Activated naive CD8-positive, alpha-beta T cell treated with anti-CD3 and anti-CD28 coated beads for 36 hours (primary cell): ENCODE measurements around the gene ROCK1. TPM values are rescaled to one million over a fixed set of nuclear protein-coding genes. Genes with fewer than 3 reads are reported as not detected.
A peak's percentile ranks its signal among the peaks of the same experiment; 100 is the strongest.
"Not testable (repeated sequence)": the region's sequence is repeated elsewhere in the genome, so short reads cannot be mapped to it uniquely, and the experiment has no call there.

Source experiments
- DNase-seq: peaks from one replicate; pipeline ENCODE4 v3.0.0; 2021
- H3K27ac Mint-ChIP-seq: one replicate; pipeline ENCODE4 v1.8.0; 2022; ENCODE audit warnings: mild to moderate bottlenecking, moderate library complexity, mixed read lengths
- H3K27me3 Mint-ChIP-seq: one replicate; pipeline ENCODE4 v1.8.0; 2022; ENCODE audit warnings: mild to moderate bottlenecking, mixed read lengths
- H3K36me3 Mint-ChIP-seq: one replicate; pipeline ENCODE4 v1.8.0; 2021; ENCODE audit warnings: mild to moderate bottlenecking, mixed read lengths
- H3K4me1 Mint-ChIP-seq: one replicate; pipeline ENCODE4 v1.8.0; 2021; ENCODE audit warnings: mixed read lengths
- H3K4me3 Mint-ChIP-seq: one replicate; pipeline ENCODE4 v1.8.0; 2022; ENCODE audit warnings: mild to moderate bottlenecking, moderate library complexity, mixed read lengths
- H3K9me3 Mint-ChIP-seq: one replicate; pipeline ENCODE4 v1.8.0; 2022; ENCODE audit warnings: mixed read lengths
- total RNA-seq, 2 experiments: library from RNA; stranded (reverse); gene quantifications; one replicate each; pipeline ENCODE4 v1.2.3, GENCODE V29; 2021

Gene ROCK1
- 10 to 100 TPM; 47.1 to 48.0 TPM for total RNA-seq

GRCh38 chr18:21111346-21112139 lies at the start of gene ROCK1:
ROCK1 (minus strand) TSS chr18:21111813; CDS start chr18:21110910, 903 bp downstream.
- H3K9me3 Mint-ChIP-seq = no peaks in the 10 kb centered on the region
- DNase-seq = peak; percentile 98
- H3K27me3 Mint-ChIP-seq = no peaks in the 10 kb centered on the region
- H3K36me3 Mint-ChIP-seq = peaks cover 8% of the 10 kb centered on the region
- peak within 1 kb of the TSS; percentile 95 for H3K4me3 Mint-ChIP-seq
- H3K4me1 Mint-ChIP-seq = peaks cover 3% of the 10 kb centered on the region
- H3K27ac Mint-ChIP-seq = peak within 1 kb of the TSS; percentile 91

- no peak overlapping the region for H3K27ac Mint-ChIP-seq
- H3K36me3 Mint-ChIP-seq = peaks cover 4% of the 10 kb centered on the region
- H3K4me1 Mint-ChIP-seq = no peaks in the 10 kb centered on the region
- DNase-seq = no peak
- H3K27me3 Mint-ChIP-seq = no peaks in the 10 kb centered on the region
- no peak overlapping the region for H3K4me3 Mint-ChIP-seq
- peaks cover 22% of the 10 kb centered on the region for H3K9me3 Mint-ChIP-seq
Observed at GRCh38 chr18:21155443-21155842, 43.8 kb upstream of the ROCK1 start.

DNA sequence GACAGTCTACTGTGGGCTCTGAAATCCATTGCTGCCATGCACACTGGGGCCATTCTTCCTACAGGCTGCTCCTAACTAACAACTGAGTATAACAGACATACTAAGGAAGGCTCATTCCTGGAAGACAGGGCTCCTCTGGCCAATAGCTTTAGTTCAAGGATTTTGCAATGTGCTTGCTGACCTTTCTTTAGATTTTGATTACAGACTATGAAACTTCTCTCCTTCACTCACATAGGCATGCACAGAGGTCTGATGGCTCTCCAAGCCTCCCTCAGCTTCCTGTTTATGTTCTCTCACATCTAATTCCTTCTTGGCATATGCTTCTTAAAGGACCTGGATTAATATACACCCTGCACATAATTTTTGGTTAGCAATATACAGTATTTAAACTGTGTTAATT lies 34.4 kb upstream of the ROCK1 start:
- H3K4me1 Mint-ChIP-seq = no peaks in the 10 kb centered on the region

GRCh38 chr18:21145371-21145770 lies 33.8 kb upstream of the ROCK1 start:
- no peak overlapping the region for H3K27ac Mint-ChIP-seq
- no peaks in the 10 kb centered on the region for H3K36me3 Mint-ChIP-seq
- H3K4me1 Mint-ChIP-seq = no peaks in the 10 kb centered on the region
- DNase-seq = no peak
- peaks cover 3% of the 10 kb centered on the region for H3K27me3 Mint-ChIP-seq
- H3K9me3 Mint-ChIP-seq = no peaks in the 10 kb centered on the region
- H3K4me3 Mint-ChIP-seq = no peak overlapping the region

More for the DNA sequence above, 34.4 kb upstream of the ROCK1 start:
- Mint-ChIP-seq H3K27ac (no peak overlapping the region), H3K27me3 (peaks cover 3% of the 10 kb centered on the region), H3K36me3 (no peaks in the 10 kb centered on the region), H3K9me3 (no peaks in the 10 kb centered on the region), H3K4me3 (no peak overlapping the region)
- DNase-seq = no peak

DNA sequence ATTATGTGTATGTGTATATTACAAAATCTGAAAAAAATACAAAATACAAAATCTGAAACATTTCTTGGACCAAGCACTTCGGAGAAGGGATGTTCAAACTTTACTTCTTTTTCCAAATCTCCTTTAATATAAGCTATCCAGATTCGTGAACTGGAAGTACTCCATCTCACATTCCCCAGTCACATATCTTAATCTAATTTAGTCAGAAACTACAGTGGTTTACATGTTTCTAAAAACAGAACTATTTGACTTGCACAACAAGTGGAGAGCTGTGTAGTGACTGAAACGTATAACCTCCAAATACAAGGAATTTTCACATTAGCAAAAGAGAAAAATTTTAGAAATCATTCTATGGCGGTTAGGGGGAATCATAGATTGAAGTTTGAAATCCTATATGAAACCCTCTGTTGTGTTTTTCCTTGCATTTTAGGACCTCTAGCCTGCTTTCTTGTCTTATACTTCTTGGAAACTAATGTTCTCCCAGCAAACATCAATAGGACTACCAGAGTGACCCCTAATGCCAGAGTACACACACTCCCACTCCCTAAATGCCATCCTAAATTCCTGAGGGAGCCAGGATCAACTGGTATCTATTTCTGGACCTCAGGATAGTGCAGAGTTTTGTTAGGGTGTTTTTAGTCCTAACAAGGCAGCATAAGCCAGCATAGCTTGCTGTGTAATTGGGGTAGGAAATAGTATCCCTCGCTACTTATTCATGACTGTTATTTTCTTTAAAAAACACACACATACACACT lies 30.2 kb upstream of the ROCK1 start:
- no peak overlapping the region for H3K4me3 Mint-ChIP-seq
- no peak overlapping the region for H3K27ac Mint-ChIP-seq
- no peaks in the 10 kb centered on the region for H3K9me3 Mint-ChIP-seq
- no peaks in the 10 kb centered on the region for H3K27me3 Mint-ChIP-seq
- H3K36me3 Mint-ChIP-seq = no peaks in the 10 kb centered on the region
- DNase-seq = no peak
- no peaks in the 10 kb centered on the region for H3K4me1 Mint-ChIP-seq

DNA sequence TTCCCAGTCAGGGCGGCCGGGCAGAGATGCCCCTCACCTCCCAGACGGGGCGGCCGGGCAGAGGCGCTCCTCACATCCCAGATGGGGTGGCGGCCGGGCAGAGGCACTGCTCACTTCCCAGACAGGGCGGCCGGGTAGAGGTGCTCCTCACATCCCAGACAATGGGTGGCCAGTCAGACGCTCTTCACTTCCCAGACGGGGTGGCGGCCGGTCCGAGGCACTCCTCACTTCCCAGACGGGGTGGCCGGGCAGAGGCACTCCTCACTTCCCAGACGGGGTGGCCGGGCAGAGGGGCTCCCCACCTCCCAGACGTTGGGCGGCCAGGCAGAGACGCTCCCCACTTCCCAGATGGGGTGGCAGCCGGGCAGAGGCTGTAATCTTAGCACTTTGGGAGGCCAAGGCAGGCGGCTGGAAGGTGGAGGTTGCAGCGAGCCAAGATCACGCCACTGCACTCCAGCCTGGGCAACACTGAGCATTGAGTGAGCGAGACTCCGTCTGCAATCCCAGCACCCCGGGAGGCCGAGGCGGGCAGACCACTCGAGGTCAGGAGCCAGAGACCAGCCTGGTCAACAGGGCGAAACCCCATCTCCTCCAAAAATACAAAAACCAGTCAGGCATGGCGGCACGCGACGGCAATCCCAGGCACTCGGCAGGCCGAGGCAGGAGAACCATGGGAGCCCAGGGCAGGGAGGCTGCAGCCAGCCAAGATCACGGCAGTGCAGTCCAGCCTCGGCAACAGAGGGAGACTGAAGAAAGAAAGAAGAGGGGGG lies 26.3 kb upstream of the ROCK1 start:
- H3K4me3 Mint-ChIP-seq, DNase-seq, H3K27me3 Mint-ChIP-seq, H3K4me1 Mint-ChIP-seq, H3K9me3 Mint-ChIP-seq, H3K27ac Mint-ChIP-seq, H3K36me3 Mint-ChIP-seq: not testable (repeated sequence)

DNA sequence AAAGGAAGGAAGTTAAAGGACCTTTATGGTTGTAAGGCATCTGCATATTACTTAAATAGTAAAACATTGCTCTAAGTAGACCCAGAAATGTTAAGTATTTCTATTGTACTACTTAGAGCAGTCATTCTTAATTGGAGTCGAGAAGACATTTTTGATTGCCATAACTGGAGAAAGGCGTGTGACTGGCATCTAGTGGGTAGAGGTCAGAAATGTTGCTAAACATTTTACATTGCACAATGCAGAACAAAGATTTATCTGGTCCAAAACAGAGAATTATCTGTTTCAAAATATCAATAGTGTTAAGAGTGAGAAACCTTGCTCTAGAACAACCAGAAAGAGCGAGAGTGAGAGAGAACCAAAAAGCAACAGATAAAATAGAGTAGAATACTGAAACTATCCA lies 23.3 kb upstream of the ROCK1 start:
- Mint-ChIP-seq H3K4me1 (no peaks in the 10 kb centered on the region), H3K4me3 (no peak overlapping the region), H3K27ac (no peak overlapping the region), H3K9me3 (no peaks in the 10 kb centered on the region), H3K36me3 (no peaks in the 10 kb centered on the region), H3K27me3 (no peaks in the 10 kb centered on the region)
- DNase-seq = no peak

DNA sequence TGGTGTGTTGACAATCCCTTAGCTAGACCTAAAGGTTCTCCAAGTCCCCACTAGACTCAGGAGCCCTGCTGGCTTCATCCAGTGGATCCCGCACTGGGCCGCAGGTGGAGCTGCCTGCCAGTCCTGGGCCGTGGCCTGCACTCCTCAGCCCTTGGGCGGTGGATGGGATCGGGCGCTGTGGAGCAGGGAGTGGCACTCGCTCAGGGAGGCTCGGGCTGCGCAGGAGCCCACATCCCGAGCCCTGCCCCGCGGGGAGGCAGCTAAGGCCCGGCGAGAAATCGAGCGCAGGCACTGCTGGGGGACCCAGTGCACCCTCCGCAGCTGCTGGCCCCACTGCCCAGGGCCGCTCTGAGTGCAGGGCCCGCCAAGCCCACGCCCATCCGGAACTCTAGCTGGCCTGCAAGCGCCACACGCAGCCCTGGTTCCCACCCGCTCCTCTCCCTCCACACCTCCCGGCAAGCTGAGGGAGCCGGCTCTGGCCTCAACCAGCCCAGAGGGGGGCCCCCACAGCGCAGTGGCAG lies 20.8 kb upstream of the ROCK1 start:
- H3K4me1 Mint-ChIP-seq = no peaks in the 10 kb centered on the region
- no peaks in the 10 kb centered on the region for H3K9me3 Mint-ChIP-seq
- H3K4me3 Mint-ChIP-seq = no peak overlapping the region
- no peak overlapping the region for H3K27ac Mint-ChIP-seq
- H3K36me3 Mint-ChIP-seq = no peaks in the 10 kb centered on the region
- H3K27me3 Mint-ChIP-seq = no peaks in the 10 kb centered on the region
- no peak for DNase-seq

DNA sequence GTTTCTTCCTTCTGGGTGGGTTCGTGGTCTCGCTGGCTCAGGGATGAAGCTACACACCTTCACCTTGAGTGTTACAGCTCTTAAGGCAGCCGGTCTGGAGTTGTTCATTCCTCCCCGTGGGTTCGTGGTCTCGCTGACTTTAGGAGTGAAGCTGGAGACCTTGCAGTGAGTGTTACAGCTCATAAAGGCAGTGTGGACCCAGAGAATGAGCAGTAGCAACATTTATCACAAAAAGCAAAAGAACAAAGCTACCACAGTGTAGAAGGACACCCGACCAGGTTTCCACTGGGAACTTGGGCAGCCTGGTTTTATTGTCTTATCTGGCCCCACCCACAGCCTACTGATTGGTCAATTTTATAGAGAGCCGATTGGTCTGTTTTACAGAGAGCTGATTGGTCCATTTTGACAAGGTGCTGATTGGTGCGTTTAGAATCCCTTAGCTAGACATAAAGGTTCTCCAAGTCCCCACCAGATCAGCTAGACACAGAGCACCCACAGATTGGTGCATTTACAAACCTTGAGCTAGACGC lies 20.1 kb upstream of the ROCK1 start:
- Mint-ChIP-seq H3K4me1 (no peaks in the 10 kb centered on the region), H3K27me3 (no peaks in the 10 kb centered on the region), H3K9me3 (no peaks in the 10 kb centered on the region), H3K36me3 (no peaks in the 10 kb centered on the region), H3K4me3 (no peak overlapping the region), H3K27ac (no peak overlapping the region)
- no peak for DNase-seq

DNA sequence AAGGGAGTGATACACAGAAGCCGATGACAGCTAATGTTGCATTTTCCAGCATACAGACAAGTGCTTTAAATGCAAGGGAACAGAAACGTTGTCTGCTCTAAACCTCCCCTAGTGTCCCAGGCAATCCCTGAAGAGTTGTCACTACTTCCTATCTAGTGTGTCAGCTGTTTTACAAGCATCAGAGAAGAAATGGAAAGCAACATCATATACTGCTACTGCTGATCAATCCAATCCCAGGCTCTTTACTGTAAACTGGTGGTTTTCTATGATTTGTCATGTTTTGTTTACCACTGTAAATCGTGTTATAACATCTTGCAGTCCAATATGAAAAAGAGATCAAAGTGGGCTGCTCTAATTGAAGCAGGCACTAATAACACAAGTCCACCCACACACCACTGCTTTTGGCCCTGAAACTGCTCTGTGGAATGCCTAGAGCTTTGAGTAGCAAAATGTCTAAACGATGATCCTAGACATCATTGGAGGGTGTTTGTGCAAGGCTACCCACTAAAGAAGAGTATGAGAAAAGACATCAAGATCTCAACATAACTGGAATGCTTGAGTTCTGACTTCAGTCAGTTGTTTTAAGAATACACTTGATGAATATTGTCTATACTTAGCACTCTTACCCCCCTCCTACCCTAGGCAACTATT lies 18.1 kb upstream of the ROCK1 start:
- Mint-ChIP-seq H3K4me3 (no peak overlapping the region), H3K27me3 (no peaks in the 10 kb centered on the region), H3K9me3 (no peaks in the 10 kb centered on the region), H3K27ac (no peak overlapping the region), H3K36me3 (no peaks in the 10 kb centered on the region), H3K4me1 (no peaks in the 10 kb centered on the region)
- no peak for DNase-seq

DNA sequence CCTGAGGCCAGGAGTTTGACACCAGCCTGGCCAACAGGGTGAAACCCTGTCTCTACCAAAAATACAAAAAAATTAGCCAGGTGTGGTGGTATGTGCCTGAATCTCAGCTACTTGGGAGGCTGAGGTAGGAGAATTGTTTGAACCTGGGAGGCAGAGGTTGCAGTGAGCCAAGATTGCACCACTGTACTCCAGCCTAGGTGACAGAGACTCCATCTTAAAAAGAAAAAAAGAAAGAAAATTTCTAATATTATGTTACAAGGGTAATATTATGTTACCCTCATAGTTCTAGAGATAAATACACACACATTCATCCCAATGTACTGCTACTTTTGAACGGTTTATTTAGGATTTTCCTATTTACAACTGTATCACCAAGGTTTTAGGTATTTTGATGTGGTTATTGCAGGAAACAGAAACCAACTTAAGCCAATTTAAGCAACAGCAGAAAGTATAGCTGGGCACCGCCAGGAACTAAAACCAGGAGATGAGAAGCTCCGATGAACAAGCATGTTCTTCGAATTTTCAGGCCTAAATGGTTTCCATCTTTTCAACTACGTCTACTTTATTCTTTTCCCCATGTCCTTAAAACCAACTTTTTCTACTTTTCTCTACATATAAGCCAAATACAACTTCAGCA lies 11.8 kb upstream of the ROCK1 start:
- Mint-ChIP-seq H3K27me3 (peaks cover 4% of the 10 kb centered on the region), H3K9me3 (no peaks in the 10 kb centered on the region), H3K27ac (peak overlapping the region; percentile 38), H3K4me1 (peaks cover 5% of the 10 kb centered on the region), H3K4me3 (no peak overlapping the region), H3K36me3 (no peaks in the 10 kb centered on the region)
- no peak for DNase-seq

DNA sequence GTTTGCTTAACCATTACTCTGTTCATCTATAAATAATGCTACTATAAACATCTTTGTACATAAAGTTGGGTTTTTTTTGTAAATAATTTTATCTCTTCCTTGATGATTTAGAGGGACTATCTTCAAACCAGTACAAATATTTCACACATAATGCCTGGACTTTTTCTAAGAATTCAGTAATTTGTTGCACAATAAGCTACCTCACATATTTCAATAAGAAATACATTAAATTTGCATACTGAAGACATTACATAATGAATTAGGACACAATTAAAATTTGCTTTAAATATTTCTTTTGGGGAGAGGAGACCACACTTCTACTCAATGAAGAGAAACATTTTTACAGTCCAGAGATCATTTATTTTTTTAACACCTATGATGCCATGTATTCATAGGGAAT lies 7.2 kb upstream of the ROCK1 start:
- Mint-ChIP-seq H3K36me3 (no peaks in the 10 kb centered on the region), H3K4me1 (peaks cover 4% of the 10 kb centered on the region), H3K4me3 (no peak overlapping the region), H3K27me3 (peaks cover 4% of the 10 kb centered on the region), H3K9me3 (no peaks in the 10 kb centered on the region), H3K27ac (no peak overlapping the region)
- DNase-seq = no peak

- Mint-ChIP-seq H3K4me1 (peaks cover under 1% of the 10 kb centered on the region), H3K27me3 (peaks cover 4% of the 10 kb centered on the region), H3K9me3 (no peaks in the 10 kb centered on the region), H3K27ac (no peak overlapping the region), H3K36me3 (no peaks in the 10 kb centered on the region), H3K4me3 (no peak overlapping the region)
- no peak for DNase-seq
Observed at GRCh38 chr18:21117409-21118131, 6.0 kb upstream of the ROCK1 start.
